GM18499 (cell line): ENCODE data around the gene TBRG4.

ENCODE experiments used
- ATAC-seq: cut with Tn5 transposase; IDR thresholded peaks from one replicate; pipeline ENCODE4 v1.9.1; 2021; ENCODE audit warnings: moderate number of reproducible peaks; ENCODE audit not compliant: insufficient read depth, unreplicated experiment

The TBRG4 gene

GRCh38 chr7:45065031-45065995, 46.2 kb downstream of the TBRG4 start:
- ATAC-seq = no peak

GRCh38 chr7:45064047-45064725, 47.3 kb downstream of the TBRG4 start:
- no peak for ATAC-seq

- no peak for ATAC-seq
Observed at GRCh38 chr7:45061806-45062425, 49.6 kb downstream of the TBRG4 start.

- ATAC-seq = no peak
Observed at GRCh38 chr7:45061352-45061751, 50.1 kb downstream of the TBRG4 start.

GRCh38 chr7:45060295-45060694, 51.2 kb downstream of the TBRG4 start:
- ATAC-seq = no peak

- no peak for ATAC-seq
Observed at GRCh38 chr7:45057878-45058277, 53.6 kb downstream of the TBRG4 start.

GRCh38 chr7:45055594-45056219, 55.8 kb downstream of the TBRG4 start:
- no peak for ATAC-seq

GRCh38 chr7:45055016-45055415, 56.5 kb downstream of the TBRG4 start:
- no peak for ATAC-seq

GRCh38 chr7:45054442-45054841, 57.1 kb downstream of the TBRG4 start:
- no peak for ATAC-seq

- no peak for ATAC-seq
Observed at GRCh38 chr7:45053941-45054340, 57.6 kb downstream of the TBRG4 start.

GRCh38 chr7:45053401-45053800, 58.1 kb downstream of the TBRG4 start:
- ATAC-seq = no peak

GRCh38 chr7:45052011-45052410, 59.5 kb downstream of the TBRG4 start:
- no peak for ATAC-seq

- no peak for ATAC-seq
Observed at GRCh38 chr7:45050198-45050597, 61.3 kb downstream of the TBRG4 start.
